Tibial artery (tissue), 4 donors: ENCODE results near the gene TMEM135.

Experiments used
- DNase-seq, 2 donors: peaks; one replicate each; pipeline ENCODE4 v3.0.0-alpha.2; 2019
- H3K27ac ChIP-seq, 2 donors: fragments of 200-600 bp; sonication (generic) in 1 of 2; 1 replicate in 1 of 2; 2 replicates in 1 of 2; pipeline ENCODE4 v1.5.1; 2018 to 2019; ENCODE audit warnings: mild to moderate bottlenecking in 1 of 2
- H3K27me3 ChIP-seq, 2 donors: fragments of 200-600 bp; sonication (generic) in 1 of 2; one replicate each; pipeline versions ENCODE4 v1.5.1 to v1.6.0; 2016 to 2019
- H3K36me3 ChIP-seq, 3 donors: fragments of 200-600 bp; sonication (generic) in 2 of 3; one replicate each; pipeline ENCODE4 v1.5.1; 2016 to 2019; ENCODE audit warnings: mild to moderate bottlenecking in 2 of 3
- H3K4me1 ChIP-seq, 4 donors: fragments of 200-600 bp; sonication (generic) in 2 of 4; 1 replicate in 3 of 4; 2 replicates in 1 of 4; pipeline ENCODE4 v1.5.1; 2016 to 2019
- H3K4me3 ChIP-seq, 2 donors: fragments of 200-600 bp; sonication (generic) in 1 of 2; 1 replicate in 1 of 2; 2 replicates in 1 of 2; pipeline ENCODE4 v1.5.1; 2018 to 2019; ENCODE audit warnings: mild to moderate bottlenecking in 2 of 2
- H3K9me3 ChIP-seq, 3 donors: fragments of 200-600 bp; sonication (generic) in 1 of 3; one replicate each; pipeline ENCODE4 v1.5.1; 2016 to 2019
- intact Hi-C: fragments of 100-400 bp; cut with DNase I; formaldehyde crosslinking; loops from one replicate; pipeline ENCODE4 v1.15.0; 2023; ENCODE audit warnings: low total_unique reads
- TF ChIP-seq, protein P1 (sequence below), 2 experiments: fragments of 200-600 bp in 1 of 2; fragments of 450-650 bp in 1 of 2; IDR thresholded peaks; one replicate each; pipeline ENCODE4 v1.5.1; 2017 to 2019; ENCODE audit warnings: antibody characterized with exemption in 2 of 2, mild to moderate bottlenecking in 1 of 2, moderate library complexity in 1 of 2

Gene TMEM135

DNA sequence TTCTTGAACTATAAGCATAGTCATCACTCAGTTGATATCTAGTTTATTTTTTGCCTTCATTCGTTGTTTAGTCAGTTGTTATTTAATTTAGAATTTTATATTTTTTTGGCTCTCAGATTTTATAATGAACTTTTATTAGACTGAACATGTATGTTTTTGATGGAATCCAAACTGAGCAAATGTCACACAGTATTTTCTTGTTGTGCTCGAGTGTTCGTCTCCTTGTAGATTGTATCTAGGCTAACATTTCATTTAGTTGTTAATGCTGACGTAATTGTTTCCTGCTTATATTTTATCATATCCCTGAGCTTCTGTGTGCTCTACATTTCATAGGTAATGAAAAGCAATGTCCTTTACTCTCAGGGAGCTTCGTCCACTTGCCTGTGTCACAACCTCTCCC lies 286.2 kb downstream of the TMEM135 start:
- no peak for DNase-seq
- TF ChIP-seq, protein P1, sequence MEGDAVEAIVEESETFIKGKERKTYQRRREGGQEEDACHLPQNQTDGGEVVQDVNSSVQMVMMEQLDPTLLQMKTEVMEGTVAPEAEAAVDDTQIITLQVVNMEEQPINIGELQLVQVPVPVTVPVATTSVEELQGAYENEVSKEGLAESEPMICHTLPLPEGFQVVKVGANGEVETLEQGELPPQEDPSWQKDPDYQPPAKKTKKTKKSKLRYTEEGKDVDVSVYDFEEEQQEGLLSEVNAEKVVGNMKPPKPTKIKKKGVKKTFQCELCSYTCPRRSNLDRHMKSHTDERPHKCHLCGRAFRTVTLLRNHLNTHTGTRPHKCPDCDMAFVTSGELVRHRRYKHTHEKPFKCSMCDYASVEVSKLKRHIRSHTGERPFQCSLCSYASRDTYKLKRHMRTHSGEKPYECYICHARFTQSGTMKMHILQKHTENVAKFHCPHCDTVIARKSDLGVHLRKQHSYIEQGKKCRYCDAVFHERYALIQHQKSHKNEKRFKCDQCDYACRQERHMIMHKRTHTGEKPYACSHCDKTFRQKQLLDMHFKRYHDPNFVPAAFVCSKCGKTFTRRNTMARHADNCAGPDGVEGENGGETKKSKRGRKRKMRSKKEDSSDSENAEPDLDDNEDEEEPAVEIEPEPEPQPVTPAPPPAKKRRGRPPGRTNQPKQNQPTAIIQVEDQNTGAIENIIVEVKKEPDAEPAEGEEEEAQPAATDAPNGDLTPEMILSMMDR (IDR thresholded peaks at IDR 0.05): no peak
- Histone ChIP-seq H3K9me3 (no peaks in the 10 kb centered on the region), H3K27ac (no peak overlapping the region), H3K36me3 (peaks cover 9 to 32% (median 23%) of the 10 kb centered on the region in 3 donors), H3K27me3 (no peaks in the 10 kb centered on the region), H3K4me1 (no peaks in the 10 kb centered on the region), H3K4me3 (no peak overlapping the region)
- intact Hi-C loops: no loop called here

DNA sequence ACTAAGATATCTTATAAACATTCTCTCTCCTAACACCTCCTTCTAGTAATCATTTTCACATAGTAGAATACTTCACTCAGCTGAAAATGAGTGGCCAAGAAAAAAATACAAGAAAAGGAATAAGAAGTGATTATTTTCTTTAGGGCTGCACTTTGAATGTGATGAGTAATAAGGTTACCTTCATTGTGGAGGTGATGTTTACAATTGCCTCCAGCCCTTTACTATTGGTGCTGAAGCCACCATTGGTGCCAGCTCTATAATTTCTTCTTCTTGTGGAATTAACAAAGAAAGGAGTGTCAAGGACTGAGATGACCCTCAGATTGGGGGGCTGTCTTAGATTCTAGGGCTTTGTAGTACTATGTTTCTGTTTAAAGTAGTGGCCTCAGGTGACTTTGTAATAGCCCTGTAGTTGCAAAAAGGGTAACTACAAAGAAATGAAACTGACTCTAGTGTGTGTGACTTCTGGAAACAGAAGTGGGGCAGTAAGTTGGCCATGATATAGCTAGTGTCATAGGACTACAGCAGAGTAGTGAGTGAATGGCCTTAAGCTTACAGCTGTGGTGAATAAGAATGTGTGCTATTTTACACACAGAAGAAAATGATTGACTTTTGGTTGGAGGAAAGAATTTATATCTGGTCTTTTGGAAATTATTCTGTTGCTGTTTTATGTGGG lies 287.2 kb downstream of the TMEM135 start:
- no peak overlapping the region for H3K27ac ChIP-seq
- TF ChIP-seq, protein P1 (IDR thresholded peaks at IDR 0.05): no peak
- H3K4me3 ChIP-seq: no peak overlapping the region
- H3K36me3 ChIP-seq: peaks cover 0 to 23% (median 14%) of the 10 kb centered on the region in 3 donors
- DNase-seq: no peak
- intact Hi-C loops: no loop called here
- H3K27me3 ChIP-seq: no peaks in the 10 kb centered on the region
- H3K4me1 ChIP-seq: peaks cover 0 to 7% (median 0%) of the 10 kb centered on the region in 4 donors
- H3K9me3 ChIP-seq: no peaks in the 10 kb centered on the region

DNA sequence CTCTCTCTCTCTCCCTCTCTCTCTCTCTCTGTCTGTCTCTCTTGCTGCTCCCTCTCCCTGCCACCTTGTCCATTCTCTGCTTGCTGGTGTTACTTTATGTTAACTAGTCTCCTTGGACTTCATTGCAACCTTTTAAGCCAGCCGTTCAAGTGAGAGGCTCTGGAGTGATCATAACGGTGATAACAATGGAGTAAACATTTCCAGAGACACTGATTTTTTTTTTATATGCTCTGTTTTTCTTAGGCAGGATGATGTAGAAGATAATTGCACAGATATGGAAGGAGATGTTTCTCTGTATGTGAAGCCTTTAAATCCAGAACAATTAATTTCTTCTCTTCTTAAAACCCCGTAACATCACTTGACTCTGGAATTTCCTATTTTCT lies 287.7 kb downstream of the TMEM135 start:
- no peaks in the 10 kb centered on the region for H3K9me3 ChIP-seq
- H3K36me3 ChIP-seq: peaks cover 0 to 18% (median 14%) of the 10 kb centered on the region in 3 donors
- H3K27ac ChIP-seq: no peak overlapping the region
- DNase-seq: no peak
- intact Hi-C loops: no loop called here
- H3K4me1 ChIP-seq: peaks cover 0 to 12% (median 0%) of the 10 kb centered on the region in 4 donors
- TF ChIP-seq, protein P1 (IDR thresholded peaks at IDR 0.05): no peak
- H3K4me3 ChIP-seq: no peak overlapping the region
- no peaks in the 10 kb centered on the region for H3K27me3 ChIP-seq

DNA sequence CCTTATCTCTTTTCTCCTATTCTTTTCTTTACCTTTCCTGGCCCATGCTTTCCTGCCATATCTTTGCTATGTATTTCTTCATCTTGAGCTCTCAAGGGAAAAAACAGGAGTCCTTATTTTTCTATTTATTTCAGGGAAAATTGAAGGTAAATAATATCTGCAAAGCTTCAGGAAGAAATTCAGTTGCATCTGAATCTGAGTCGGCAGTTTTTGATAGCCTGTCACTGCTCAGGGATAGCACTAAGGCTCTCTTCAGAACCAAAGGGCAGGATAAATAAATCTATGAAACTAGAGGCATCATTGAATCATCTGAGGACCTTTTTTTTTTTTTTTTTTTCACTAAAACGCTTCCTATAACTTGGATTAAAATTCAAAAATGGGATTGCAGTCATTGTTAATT lies 288.9 kb downstream of the TMEM135 start:
- no peak overlapping the region for H3K27ac ChIP-seq
- TF ChIP-seq, protein P1 (IDR thresholded peaks at IDR 0.05): no peak
- peaks cover 0 to 10% (median 3%) of the 10 kb centered on the region in 3 donors for H3K36me3 ChIP-seq
- H3K27me3 ChIP-seq: no peaks in the 10 kb centered on the region
- peaks cover 0 to 13% (median 0%) of the 10 kb centered on the region in 4 donors for H3K4me1 ChIP-seq
- H3K4me3 ChIP-seq: no peak overlapping the region
- intact Hi-C loops: no loop called here
- DNase-seq: no peak
- no peaks in the 10 kb centered on the region for H3K9me3 ChIP-seq

DNA sequence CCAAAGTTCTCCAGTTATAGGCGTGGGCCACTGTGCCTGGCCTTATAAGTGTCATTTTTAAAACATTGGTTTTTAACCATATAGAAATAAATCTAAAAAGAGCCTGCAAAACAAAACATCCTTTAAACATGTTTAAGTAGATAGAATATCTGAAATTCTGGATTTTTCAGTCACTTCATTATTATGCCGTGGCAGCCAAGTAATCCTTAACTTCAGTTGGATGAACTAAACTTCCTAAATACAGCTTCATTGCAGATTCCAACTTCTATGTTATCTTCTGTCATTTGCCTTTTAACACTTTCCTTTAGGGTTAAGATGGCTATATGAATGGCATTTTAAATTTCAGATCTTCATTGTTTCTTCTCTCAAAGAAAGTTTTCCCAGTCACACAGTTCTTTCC lies 291.4 kb downstream of the TMEM135 start:
- no peaks in the 10 kb centered on the region for H3K9me3 ChIP-seq
- H3K4me1 ChIP-seq: peaks cover 0 to 13% (median 0%) of the 10 kb centered on the region in 4 donors
- no peak for DNase-seq
- intact Hi-C loops: no loop called here
- H3K4me3 ChIP-seq: no peak overlapping the region
- TF ChIP-seq, protein P1 (IDR thresholded peaks at IDR 0.05): no peak
- H3K36me3 ChIP-seq: no peaks in the 10 kb centered on the region
- H3K27ac ChIP-seq: no peak overlapping the region
- no peaks in the 10 kb centered on the region for H3K27me3 ChIP-seq
